ENCODE measurements around the gene IMPG2.

The IMPG2 gene

DNA sequence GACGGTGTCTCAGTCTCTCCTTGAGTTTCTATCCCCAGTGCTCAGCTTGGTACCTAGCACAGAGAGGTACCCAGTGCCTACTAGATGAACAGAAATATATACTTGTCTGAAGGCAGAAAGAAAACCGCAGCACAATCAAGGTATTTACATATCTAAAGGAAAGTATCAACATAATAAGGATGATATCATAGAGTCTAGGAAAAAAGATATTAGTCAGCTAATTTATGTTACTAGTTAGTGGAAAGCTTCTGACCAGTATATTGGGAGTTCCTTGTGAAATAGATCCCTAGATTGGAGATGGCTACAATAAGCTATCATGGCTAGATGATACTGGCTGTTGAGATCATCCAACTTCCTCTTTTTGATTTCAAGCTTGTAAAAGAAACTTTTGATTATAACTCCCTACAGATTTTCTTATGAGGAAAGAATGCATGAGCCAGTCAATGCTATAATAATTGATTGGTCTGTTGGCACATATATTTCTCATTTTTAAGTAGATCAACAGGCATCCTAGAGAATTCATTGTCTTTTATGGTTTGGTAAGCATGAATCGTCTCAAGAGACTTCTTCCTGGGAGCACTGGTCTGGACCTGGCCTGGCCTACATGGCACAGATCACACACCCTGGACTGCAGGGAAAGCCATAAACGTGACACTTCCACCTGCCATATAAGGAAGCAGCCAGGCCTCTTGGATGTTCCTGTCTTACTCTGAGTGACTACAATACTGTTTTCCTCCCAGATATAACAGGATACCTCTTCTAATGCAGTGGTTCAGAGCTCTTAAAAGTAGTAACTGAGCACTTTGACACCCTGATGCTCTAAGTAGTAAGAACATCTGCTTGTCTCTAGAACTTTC, 60.7 kb downstream of the IMPG2 start:
- Histone ChIP-seq H3K9me3 (ENCODE audit: control insufficient read depth, insufficient read depth, low read length) (no peaks in the 10 kb centered on the region), H3K4me1 (ENCODE audit: control insufficient read depth, insufficient read depth, low read length) (no peaks in the 10 kb centered on the region), H3K4me3 (ENCODE audit: low read depth, low read length) (no peak overlapping the region), H3K36me3 (ENCODE audit: control insufficient read depth, insufficient read depth, low read length) (no peaks in the 10 kb centered on the region), H3K27me3 (ENCODE audit: control insufficient read depth, insufficient read depth, low read length) (no peaks in the 10 kb centered on the region; the same call in 1 of the 2 replicates), H3K27ac (ENCODE audit: low read depth, low read length) (no peak overlapping the region), H3K9ac (ENCODE audit: low read depth, low read length) (no peak overlapping the region)

DNA sequence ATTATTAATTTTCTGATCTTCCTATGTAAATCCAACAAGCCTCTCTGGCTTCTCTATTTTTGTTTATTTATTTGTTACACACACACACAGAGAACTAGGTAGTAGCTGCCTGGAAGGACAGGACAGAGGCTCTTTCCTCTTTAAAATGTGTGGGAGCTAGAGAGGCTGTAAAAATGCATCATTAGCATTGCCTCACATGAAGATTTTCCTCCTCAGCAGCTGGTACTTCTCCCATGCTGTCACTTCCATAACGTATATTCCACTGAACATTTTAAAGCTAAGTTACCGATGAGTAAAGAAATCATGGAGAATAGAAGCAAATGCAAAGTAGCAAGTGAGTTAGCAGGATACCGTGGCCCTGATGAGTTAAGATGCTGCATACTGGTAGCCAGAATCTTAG, 63.9 kb downstream of the IMPG2 start:
- peaks cover 18% of the 10 kb centered on the region for H3K4me1 ChIP-seq (ENCODE audit: control insufficient read depth, insufficient read depth, low read length)
- H3K27ac ChIP-seq (ENCODE audit: low read depth, low read length), result no peak overlapping the region
- no peak overlapping the region for H3K4me3 ChIP-seq (ENCODE audit: low read depth, low read length)

DNA sequence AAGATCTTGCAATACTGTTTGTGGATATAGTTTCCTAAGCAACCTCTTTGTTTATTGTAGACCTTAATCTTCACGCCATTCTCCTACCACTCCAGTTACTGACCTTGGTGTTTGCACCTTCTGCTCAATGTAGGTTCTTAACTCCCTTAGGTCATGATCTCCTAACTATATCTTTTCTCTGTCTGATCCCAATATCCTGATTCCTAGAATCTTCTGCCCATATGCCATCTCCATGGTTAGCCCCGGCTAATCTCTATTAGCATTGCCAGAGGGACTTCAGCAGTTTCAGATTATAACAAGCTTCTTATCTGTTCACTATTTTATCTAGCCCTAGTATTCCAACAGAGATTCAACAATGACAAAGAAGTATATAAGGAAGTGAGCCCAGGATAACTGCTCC, 64.9 kb downstream of the IMPG2 start:
- H3K4me3 ChIP-seq (ENCODE audit: low read depth, low read length), result no peak overlapping the region
- no peaks in the 10 kb centered on the region for H3K9me3 ChIP-seq (ENCODE audit: control insufficient read depth, insufficient read depth, low read length)
- peaks cover 18% of the 10 kb centered on the region for H3K4me1 ChIP-seq (ENCODE audit: control insufficient read depth, insufficient read depth, low read length)
- no peak overlapping the region for H3K9ac ChIP-seq (ENCODE audit: low read depth, low read length)
- no peaks in the 10 kb centered on the region for H3K36me3 ChIP-seq (ENCODE audit: control insufficient read depth, insufficient read depth, low read length)
- H3K27ac ChIP-seq (ENCODE audit: low read depth, low read length), result no peak overlapping the region
- H3K27me3 ChIP-seq (ENCODE audit: control insufficient read depth, insufficient read depth, low read length), result no peaks in the 10 kb centered on the region; the same call in 1 of the 2 replicates

More for the DNA sequence above, 63.9 kb downstream of the IMPG2 start:
- H3K27me3 ChIP-seq (ENCODE audit: control insufficient read depth, insufficient read depth, low read length), result no peaks in the 10 kb centered on the region; the same call in 1 of the 2 replicates
- H3K36me3 ChIP-seq (ENCODE audit: control insufficient read depth, insufficient read depth, low read length), result no peaks in the 10 kb centered on the region
- no peaks in the 10 kb centered on the region for H3K9me3 ChIP-seq (ENCODE audit: control insufficient read depth, insufficient read depth, low read length)
- H3K9ac ChIP-seq (ENCODE audit: low read depth, low read length), result no peak overlapping the region

DNA sequence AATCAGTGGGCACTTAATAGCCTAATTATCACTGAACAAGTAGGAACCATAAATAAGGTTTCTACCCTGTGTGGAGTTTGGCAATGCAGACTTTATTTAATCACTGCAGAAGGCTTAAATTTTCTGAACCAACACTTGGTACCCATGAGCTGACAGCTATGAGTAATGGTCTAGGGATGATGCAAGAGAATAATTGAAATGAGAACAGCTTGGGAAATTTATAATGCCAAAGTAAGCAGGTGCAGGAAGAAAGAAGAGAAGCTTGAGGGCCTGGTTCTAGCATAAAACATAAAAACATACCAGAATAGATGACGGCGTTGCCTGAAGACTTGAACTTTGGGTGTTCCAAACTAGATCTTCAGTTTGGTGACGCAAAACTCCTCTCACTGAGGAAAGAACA, 67.0 kb downstream of the IMPG2 start:
- Histone ChIP-seq H3K27me3 (ENCODE audit: control insufficient read depth, insufficient read depth, low read length) (no peaks in the 10 kb centered on the region; the same call in 1 of the 2 replicates), H3K9me3 (ENCODE audit: control insufficient read depth, insufficient read depth, low read length) (no peaks in the 10 kb centered on the region), H3K4me3 (ENCODE audit: low read depth, low read length) (no peak overlapping the region), H3K9ac (ENCODE audit: low read depth, low read length) (no peak overlapping the region), H3K27ac (ENCODE audit: low read depth, low read length) (no peak overlapping the region), H3K36me3 (ENCODE audit: control insufficient read depth, insufficient read depth, low read length) (no peaks in the 10 kb centered on the region), H3K4me1 (ENCODE audit: control insufficient read depth, insufficient read depth, low read length) (peaks cover 18% of the 10 kb centered on the region)

- no peaks in the 10 kb centered on the region for H3K9me3 ChIP-seq (ENCODE audit: control insufficient read depth, insufficient read depth, low read length)
- H3K27me3 ChIP-seq (ENCODE audit: control insufficient read depth, insufficient read depth, low read length), result no peaks in the 10 kb centered on the region; the same call in 1 of the 2 replicates
- no peak overlapping the region for H3K9ac ChIP-seq (ENCODE audit: low read depth, low read length)
- H3K4me3 ChIP-seq (ENCODE audit: low read depth, low read length), result no peak overlapping the region
- no peaks in the 10 kb centered on the region for H3K36me3 ChIP-seq (ENCODE audit: control insufficient read depth, insufficient read depth, low read length)
- no peak overlapping the region for H3K27ac ChIP-seq (ENCODE audit: low read depth, low read length)
- peaks cover 18% of the 10 kb centered on the region for H3K4me1 ChIP-seq (ENCODE audit: control insufficient read depth, insufficient read depth, low read length)
These were observed 67.4 kb downstream of the IMPG2 start for GRCh38 chr3:101252945-101253344.

DNA sequence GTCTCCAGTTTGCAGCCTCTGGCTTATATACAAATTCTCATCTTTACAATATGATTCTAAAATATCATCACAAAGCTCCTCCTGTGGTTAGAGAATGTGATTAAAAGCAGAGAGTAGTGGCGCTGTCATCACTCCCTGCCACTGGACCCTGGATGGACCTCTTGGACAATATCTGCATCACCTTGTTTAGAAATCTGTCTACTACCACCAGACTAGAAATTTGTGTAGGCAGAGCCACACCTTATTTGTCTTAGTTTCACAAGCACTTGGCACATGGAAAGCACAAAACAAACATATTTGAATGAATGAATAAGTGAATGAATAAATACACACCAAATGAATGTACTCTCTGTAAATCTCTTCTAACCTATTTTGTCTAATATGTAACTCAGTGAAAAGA, 68.1 kb downstream of the IMPG2 start:
- Histone ChIP-seq H3K9ac (ENCODE audit: low read depth, low read length) (no peak overlapping the region), H3K4me1 (ENCODE audit: control insufficient read depth, insufficient read depth, low read length) (peaks cover 18% of the 10 kb centered on the region), H3K27ac (ENCODE audit: low read depth, low read length) (no peak overlapping the region), H3K27me3 (ENCODE audit: control insufficient read depth, insufficient read depth, low read length) (no peaks in the 10 kb centered on the region; the same call in 1 of the 2 replicates), H3K9me3 (ENCODE audit: control insufficient read depth, insufficient read depth, low read length) (no peaks in the 10 kb centered on the region), H3K4me3 (ENCODE audit: low read depth, low read length) (no peak overlapping the region), H3K36me3 (ENCODE audit: control insufficient read depth, insufficient read depth, low read length) (no peaks in the 10 kb centered on the region)

GRCh38 chr3:101251441-101251840, 68.9 kb downstream of the IMPG2 start:
- Histone ChIP-seq H3K36me3 (ENCODE audit: control insufficient read depth, insufficient read depth, low read length) (no peaks in the 10 kb centered on the region), H3K9me3 (ENCODE audit: control insufficient read depth, insufficient read depth, low read length) (no peaks in the 10 kb centered on the region), H3K9ac (ENCODE audit: low read depth, low read length) (no peak overlapping the region), H3K4me3 (ENCODE audit: low read depth, low read length) (no peak overlapping the region), H3K27ac (ENCODE audit: low read depth, low read length) (no peak overlapping the region), H3K27me3 (ENCODE audit: control insufficient read depth, insufficient read depth, low read length) (no peaks in the 10 kb centered on the region; the same call in 1 of the 2 replicates), H3K4me1 (ENCODE audit: control insufficient read depth, insufficient read depth, low read length) (peaks cover 18% of the 10 kb centered on the region)

DNA sequence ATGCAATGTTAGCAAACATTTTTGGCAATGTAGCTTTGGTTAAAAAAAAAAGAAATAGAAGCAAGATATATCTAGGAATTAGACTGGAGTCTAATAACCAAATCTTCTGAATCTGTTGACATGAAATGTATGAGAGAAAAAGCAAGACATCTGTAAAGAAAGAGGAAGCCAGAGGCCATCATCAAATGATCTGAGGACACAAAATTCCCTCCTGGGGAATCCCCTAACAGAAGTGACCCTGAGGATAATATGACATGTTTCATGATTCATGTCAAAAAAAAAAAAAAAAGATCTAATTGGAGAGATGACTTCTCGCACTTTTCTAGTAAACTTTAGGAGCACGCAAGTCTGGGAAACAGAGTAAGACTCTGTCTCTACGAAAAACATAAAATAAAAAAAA, 70.9 kb downstream of the IMPG2 start:
- H3K27ac ChIP-seq (ENCODE audit: low read depth, low read length), result no peak overlapping the region
- H3K9me3 ChIP-seq (ENCODE audit: control insufficient read depth, insufficient read depth, low read length), result no peaks in the 10 kb centered on the region
- H3K4me1 ChIP-seq (ENCODE audit: control insufficient read depth, insufficient read depth, low read length), result peaks cover 18% of the 10 kb centered on the region
- no peak overlapping the region for H3K4me3 ChIP-seq (ENCODE audit: low read depth, low read length)
- no peak overlapping the region for H3K9ac ChIP-seq (ENCODE audit: low read depth, low read length)
- H3K27me3 ChIP-seq (ENCODE audit: control insufficient read depth, insufficient read depth, low read length), result no peaks in the 10 kb centered on the region; the same call in 1 of the 2 replicates
- H3K36me3 ChIP-seq (ENCODE audit: control insufficient read depth, insufficient read depth, low read length), result no peaks in the 10 kb centered on the region

DNA sequence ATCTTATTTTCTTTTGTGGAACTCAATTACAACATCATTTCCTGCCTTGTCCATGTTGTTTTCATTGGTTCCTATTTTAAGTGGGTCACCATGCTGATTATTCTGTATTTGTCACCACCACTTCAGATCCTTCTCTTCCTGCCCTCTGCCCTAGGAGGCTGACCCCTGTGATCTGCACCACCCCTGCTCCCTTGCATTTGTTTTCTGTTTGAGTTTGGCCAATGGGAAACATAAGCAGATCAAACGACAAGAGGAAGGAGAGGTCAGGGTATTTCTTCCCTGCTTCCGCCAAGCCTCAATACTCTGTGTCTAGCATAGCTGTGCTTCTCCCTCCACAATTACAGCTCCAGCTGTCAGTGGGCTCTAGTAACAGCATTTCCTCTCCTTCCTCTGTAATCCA, 71.6 kb downstream of the IMPG2 start:
- no peak overlapping the region for H3K9ac ChIP-seq (ENCODE audit: low read depth, low read length)
- peaks cover 18% of the 10 kb centered on the region for H3K4me1 ChIP-seq (ENCODE audit: control insufficient read depth, insufficient read depth, low read length)
- H3K27me3 ChIP-seq (ENCODE audit: control insufficient read depth, insufficient read depth, low read length), result no peaks in the 10 kb centered on the region
- H3K27ac ChIP-seq (ENCODE audit: low read depth, low read length), result no peak overlapping the region
- no peaks in the 10 kb centered on the region for H3K36me3 ChIP-seq (ENCODE audit: control insufficient read depth, insufficient read depth, low read length)
- no peaks in the 10 kb centered on the region for H3K9me3 ChIP-seq (ENCODE audit: control insufficient read depth, insufficient read depth, low read length)
- no peak overlapping the region for H3K4me3 ChIP-seq (ENCODE audit: low read depth, low read length)

GRCh38 chr3:101244212-101244575, 76.2 kb downstream of the IMPG2 start:
- no peaks in the 10 kb centered on the region for H3K9me3 ChIP-seq (ENCODE audit: control insufficient read depth, insufficient read depth, low read length)
- peaks cover 13% of the 10 kb centered on the region for H3K4me1 ChIP-seq (ENCODE audit: control insufficient read depth, insufficient read depth, low read length)
- H3K4me3 ChIP-seq (ENCODE audit: low read depth, low read length), result no peak overlapping the region
- no peak overlapping the region for H3K27ac ChIP-seq (ENCODE audit: low read depth, low read length)
- H3K9ac ChIP-seq (ENCODE audit: low read depth, low read length), result no peak overlapping the region
- H3K27me3 ChIP-seq (ENCODE audit: control insufficient read depth, insufficient read depth, low read length), result no peaks in the 10 kb centered on the region
- no peaks in the 10 kb centered on the region for H3K36me3 ChIP-seq (ENCODE audit: control insufficient read depth, insufficient read depth, low read length)

DNA sequence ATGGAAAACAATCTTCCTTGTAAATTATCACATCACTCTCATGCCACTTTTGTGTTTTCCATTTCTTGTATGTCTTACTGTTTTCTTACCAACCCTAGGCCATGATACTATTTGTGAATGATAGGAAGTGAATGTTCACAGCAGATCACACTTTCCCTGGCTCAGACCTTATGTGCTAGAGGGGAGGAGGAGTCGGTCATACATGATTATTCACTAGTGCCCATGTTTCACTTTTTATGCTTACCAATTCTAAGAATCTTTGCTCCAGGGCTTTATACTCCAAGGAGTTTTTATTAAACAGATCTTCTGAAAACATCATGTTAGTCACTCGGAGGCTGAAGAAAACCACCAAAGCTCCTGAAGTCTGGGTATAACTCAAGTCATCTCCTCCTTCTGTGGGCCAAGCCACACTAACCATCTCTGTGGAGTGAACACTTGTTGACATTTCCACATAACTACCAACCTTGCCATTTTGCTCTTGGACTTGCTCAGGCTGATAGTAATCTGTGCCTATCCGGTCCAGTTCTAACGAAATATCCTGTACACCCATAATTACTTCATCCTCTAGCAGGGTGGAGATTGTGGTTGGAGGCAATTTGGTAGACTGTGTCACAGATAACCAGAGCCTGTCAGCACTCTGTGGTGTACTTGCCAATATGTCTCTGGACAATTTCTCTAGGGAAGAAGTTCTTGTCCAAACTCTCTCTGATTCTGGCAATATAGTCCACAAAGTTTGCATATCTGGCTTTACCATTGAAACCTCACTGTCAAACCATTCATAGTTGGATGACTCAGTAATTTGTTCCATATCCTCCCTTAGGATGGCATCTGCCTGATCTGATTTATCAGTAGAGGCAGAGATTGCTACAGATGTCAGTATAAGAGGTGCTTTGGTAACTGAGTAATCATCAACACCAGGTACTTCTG, 76.8 kb downstream of the IMPG2 start:
- Histone ChIP-seq H3K36me3 (ENCODE audit: control insufficient read depth, insufficient read depth, low read length) (no peaks in the 10 kb centered on the region), H3K27me3 (ENCODE audit: control insufficient read depth, insufficient read depth, low read length) (no peaks in the 10 kb centered on the region), H3K4me3 (ENCODE audit: low read depth, low read length) (no peak overlapping the region), H3K9ac (ENCODE audit: low read depth, low read length) (no peak overlapping the region), H3K4me1 (ENCODE audit: control insufficient read depth, insufficient read depth, low read length) (peaks cover 13% of the 10 kb centered on the region), H3K9me3 (ENCODE audit: control insufficient read depth, insufficient read depth, low read length) (no peaks in the 10 kb centered on the region), H3K27ac (ENCODE audit: low read depth, low read length) (no peak overlapping the region)

All from HUES48 (cell line).